SK-N-SH (cell line): Measurements from ENCODE around the gene SLC23A3.

ENCODE experiments used
- FOSL2 ChIP-seq: IDR thresholded peaks from 2 replicates; pipeline ENCODE4 v1.4.0; 2012; ENCODE audit warnings: low read depth, mild to moderate bottlenecking, moderate library complexity, borderline replicate concordance
- GATA2 ChIP-seq: sonication (generic); formaldehyde crosslinking; IDR thresholded peaks from 2 replicates; pipeline ENCODE4 v1.5.0; 2020; ENCODE audit warnings: mild to moderate bottlenecking, missing genetic modification reagents
- POLR2AphosphoS5 ChIP-seq: IDR thresholded peaks from 2 replicates; pipeline ENCODE4 v1.6.1; 2012; ENCODE audit warnings: low read depth, low read length
- TF ChIP-seq, protein P1 (sequence below): fragments of 200-600 bp; sonication (generic); IDR thresholded peaks from 2 replicates; pipeline ENCODE4 v1.6.1; 2017; ENCODE audit warnings: antibody characterized with exemption, mild to moderate bottlenecking, moderate library complexity

DNA sequence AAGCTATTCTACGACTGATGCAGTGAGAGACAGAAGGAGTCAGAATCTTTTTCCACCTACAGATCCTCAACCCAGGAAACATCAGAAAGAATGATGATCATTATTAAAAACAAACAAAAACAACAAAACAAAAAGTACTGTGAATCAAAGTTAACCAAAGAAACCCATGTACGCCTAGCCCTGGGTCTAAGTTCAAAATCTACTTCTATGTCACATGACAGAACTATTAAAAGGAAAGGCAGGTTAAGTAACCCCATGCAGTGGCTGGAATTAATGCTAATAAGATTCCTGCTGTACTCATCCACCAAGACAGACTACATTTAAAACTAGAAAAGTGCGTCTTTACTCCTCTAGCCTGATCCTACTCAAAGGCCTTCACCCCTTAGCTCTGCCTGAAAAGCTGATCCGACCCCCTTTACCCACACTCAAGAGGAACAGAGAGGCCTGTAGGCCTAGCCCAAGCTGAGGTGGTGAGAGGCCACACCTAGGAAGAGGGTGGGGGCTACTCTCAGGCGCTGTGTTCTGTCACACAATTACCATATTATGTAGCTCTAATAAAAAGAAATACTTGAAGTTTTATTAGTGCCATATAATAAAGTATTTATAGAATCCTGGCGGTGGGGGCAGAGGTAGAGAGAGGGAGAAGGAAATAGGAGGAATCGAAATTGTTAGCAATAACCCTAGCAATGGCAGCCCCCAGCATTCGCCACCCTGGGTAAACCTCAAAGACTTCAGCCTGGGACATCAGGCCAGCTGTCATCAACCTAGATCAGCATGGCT lies 46.3 kb downstream of the SLC23A3 start:
- TF ChIP-seq GATA2 (CRISPR knock-in tag) = no peak
- TF ChIP-seq POLR2AphosphoS5 = no peak
- TF ChIP-seq, protein P1, sequence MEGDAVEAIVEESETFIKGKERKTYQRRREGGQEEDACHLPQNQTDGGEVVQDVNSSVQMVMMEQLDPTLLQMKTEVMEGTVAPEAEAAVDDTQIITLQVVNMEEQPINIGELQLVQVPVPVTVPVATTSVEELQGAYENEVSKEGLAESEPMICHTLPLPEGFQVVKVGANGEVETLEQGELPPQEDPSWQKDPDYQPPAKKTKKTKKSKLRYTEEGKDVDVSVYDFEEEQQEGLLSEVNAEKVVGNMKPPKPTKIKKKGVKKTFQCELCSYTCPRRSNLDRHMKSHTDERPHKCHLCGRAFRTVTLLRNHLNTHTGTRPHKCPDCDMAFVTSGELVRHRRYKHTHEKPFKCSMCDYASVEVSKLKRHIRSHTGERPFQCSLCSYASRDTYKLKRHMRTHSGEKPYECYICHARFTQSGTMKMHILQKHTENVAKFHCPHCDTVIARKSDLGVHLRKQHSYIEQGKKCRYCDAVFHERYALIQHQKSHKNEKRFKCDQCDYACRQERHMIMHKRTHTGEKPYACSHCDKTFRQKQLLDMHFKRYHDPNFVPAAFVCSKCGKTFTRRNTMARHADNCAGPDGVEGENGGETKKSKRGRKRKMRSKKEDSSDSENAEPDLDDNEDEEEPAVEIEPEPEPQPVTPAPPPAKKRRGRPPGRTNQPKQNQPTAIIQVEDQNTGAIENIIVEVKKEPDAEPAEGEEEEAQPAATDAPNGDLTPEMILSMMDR = no peak
- no peak for TF ChIP-seq FOSL2
